Heart left ventricle (tissue), 16 donors: Measurements from ENCODE around the gene DYNAP. TPM values are rescaled to one million over a fixed set of nuclear protein-coding genes. Genes with fewer than 3 reads are reported as not detected.

Experiments
- ATAC-seq, 4 donors: fragments of 200-7000 bp; cut with Tn5 transposase; one replicate each; pipeline ENCODE4 v1.9.1; 2020 to 2022; ENCODE audit warnings: moderate library complexity in 4 of 4, mild to moderate bottlenecking in 3 of 4, moderate number of reproducible peaks in 1 of 4
- DNase-seq, 5 donors: peaks; one replicate each; pipeline ENCODE4 v3.0.0-alpha.2; 2020
- H3K27ac ChIP-seq, 12 donors: fragments of 200-600 bp; sonication (generic) in 4 of 12; one replicate each; pipeline versions ENCODE4 v1.5.0 to v1.8.0; 2016 to 2022; ENCODE audit warnings: mild to moderate bottlenecking in 2 of 12
- H3K27me3 ChIP-seq, 9 donors: fragments of 200-600 bp; sonication (generic) in 2 of 9; one replicate each; pipeline versions ENCODE4 v1.5.1 to v1.8.0; 2016 to 2022; ENCODE audit warnings: mild to moderate bottlenecking in 3 of 9
- H3K36me3 ChIP-seq, 9 donors: fragments of 200-600 bp; sonication (generic) in 2 of 9; one replicate each; pipeline versions ENCODE4 v1.5.0 to v1.8.0; 2018 to 2022; ENCODE audit warnings: mild to moderate bottlenecking in 2 of 9
- H3K4me1 ChIP-seq, 12 donors: fragments of 200-600 bp; sonication (generic) in 4 of 12; one replicate each; pipeline versions ENCODE4 v1.5.0 to v1.8.0; 2016 to 2022; ENCODE audit warnings: mild to moderate bottlenecking in 3 of 12
- H3K4me3 ChIP-seq, 12 donors: fragments of 200-600 bp; sonication (generic) in 4 of 12; one replicate each; pipeline versions ENCODE4 v1.5.0 to v1.8.0; 2017 to 2022; ENCODE audit warnings: mild to moderate bottlenecking in 9 of 12, moderate library complexity in 4 of 12
- H3K9me3 ChIP-seq, 12 donors: fragments of 200-600 bp; sonication (generic) in 4 of 12; one replicate each; pipeline versions ENCODE4 v1.5.0 to v1.8.0; 2016 to 2022; ENCODE audit warnings: mild to moderate bottlenecking in 1 of 12
- POLR2A ChIP-seq, 2 donors: fragments of 450-650 bp; IDR thresholded peaks; one replicate each; pipeline ENCODE4 v1.6.1; 2017; ENCODE audit warnings: antibody characterized with exemption in 2 of 2, mild to moderate bottlenecking in 2 of 2, moderate library complexity in 2 of 2
- WGBS, 4 donors: extraction: QIAGEN DNeasy Blood & Tissue Kit in 2 of 4; methylation state at CpG; one replicate each; pipeline versions ENCODE4 v1.1.5 to v1.1.7; 2013 to 2018; 5-methylcytosine and 5-hydroxymethylcytosine counted together
- intact Hi-C, 10 donors: fragments of 100-400 bp; cut with DNase I; formaldehyde crosslinking; loops; one replicate each; pipeline versions ENCODE4 v1.11.1 to v1.14.2; 2022
- polyA plus RNA-seq, 2 donors: library from polyadenylated mRNA; stranded (reverse); fragments of 200-250 nt; gene quantifications; one replicate each; pipeline ENCODE4 v1.2.3, GENCODE V29; 2013
- total RNA-seq, 9 donors: library from RNA; depleted of rRNA in 2 of 9; stranded (reverse); fragments of >200 nt in 2 of 9; fragmentation: NEBNext Ultra II Directional in 3 of 9; extraction: Animal tissue kit (Norgen Biotek cat#: 25700) in 3 of 9; gene quantifications; one replicate each; pipeline versions ENCODE4 v1.1.0 to v1.2.4, GENCODE V29; 2016 to 2023
- TF ChIP-seq, protein P1 (sequence below), 12 donors: fragments of 200-600 bp; sonication (generic) in 4 of 12; IDR thresholded peaks; one replicate each; pipeline versions ENCODE4 v1.5.0 to v1.8.0; 2018 to 2022; ENCODE audit warnings: antibody characterized with exemption in 12 of 12, mild to moderate bottlenecking in 5 of 12
- donor health status: ischemic (EF 13 %, LVEDD 7.1; RV severe dilation, severe dysfunction).
- donor health status: healthy with polysubstance abuse.
- donor health status: DM: no; HTN: yes; CAD: no.
- donor health status: DM: no; HTN: no; CAD: no.
- donor health status: ischemic (EF 25% LVEDD 6.9; RV normal size, moderate dysfunction).
- donor health status: ischemic (EF 25% LVEDD 5.7; RV mildly dilated, moderate dysfunction).
- donor health status: healthy.
- donor health status: DM: yes; HTN: yes; CAD: no.
- donor health status: ischemic (EF 35%, LVEDD 5.7; RV mildly dilated, moderate dysfunction).
- donor health status: nonischemic (EF 11% LVEDD 7.7; RV severe dilation, severe dysfunction).
- donor health status: DM: yes; HTN: yes; CAD: no.
- donor health status: PGD.
- donor health status: ischemic (EF 29% LVEDD 5.4; RV normal size, mild dysfunction).
- donor health status: nonischemic (EF 23%, LVEDD 6.1; RV moderate dilation, normal function).

DYNAP gene
- total and polyA plus RNA-seq, 11 donors = not detected

DNA sequence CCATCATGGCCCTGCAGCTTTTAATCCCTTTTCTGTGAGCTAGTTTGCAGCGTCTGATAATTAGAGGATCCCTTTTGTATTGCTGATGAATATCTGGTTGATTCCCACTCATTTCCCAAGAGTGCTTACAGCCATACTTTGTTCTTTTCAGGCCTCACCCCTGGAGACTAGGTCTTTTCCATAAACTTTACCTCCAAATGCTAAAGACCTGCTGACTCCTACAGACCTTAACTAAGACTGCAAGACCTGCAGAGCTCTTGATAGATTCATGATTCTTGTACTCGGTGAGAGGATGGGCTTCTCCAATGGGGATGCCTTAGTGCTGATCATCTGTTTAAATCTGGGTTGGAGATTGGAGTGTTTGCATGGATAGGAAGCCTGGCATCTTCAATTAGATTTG lies 33.1 kb upstream of the DYNAP start:
- Histone ChIP-seq H3K4me3 (no peak overlapping the region), H3K27ac (no peak overlapping the region), H3K36me3 (no peaks in the 10 kb centered on the region), H3K4me1 (no peaks in the 10 kb centered on the region), H3K27me3 (no peaks in the 10 kb centered on the region), H3K9me3 (no peaks in the 10 kb centered on the region)
- DNase-seq (no peak), ATAC-seq (no peak)
- no peak for TF ChIP-seq POLR2A (IDR thresholded peaks at IDR 0.05)
- TF ChIP-seq, protein P1, sequence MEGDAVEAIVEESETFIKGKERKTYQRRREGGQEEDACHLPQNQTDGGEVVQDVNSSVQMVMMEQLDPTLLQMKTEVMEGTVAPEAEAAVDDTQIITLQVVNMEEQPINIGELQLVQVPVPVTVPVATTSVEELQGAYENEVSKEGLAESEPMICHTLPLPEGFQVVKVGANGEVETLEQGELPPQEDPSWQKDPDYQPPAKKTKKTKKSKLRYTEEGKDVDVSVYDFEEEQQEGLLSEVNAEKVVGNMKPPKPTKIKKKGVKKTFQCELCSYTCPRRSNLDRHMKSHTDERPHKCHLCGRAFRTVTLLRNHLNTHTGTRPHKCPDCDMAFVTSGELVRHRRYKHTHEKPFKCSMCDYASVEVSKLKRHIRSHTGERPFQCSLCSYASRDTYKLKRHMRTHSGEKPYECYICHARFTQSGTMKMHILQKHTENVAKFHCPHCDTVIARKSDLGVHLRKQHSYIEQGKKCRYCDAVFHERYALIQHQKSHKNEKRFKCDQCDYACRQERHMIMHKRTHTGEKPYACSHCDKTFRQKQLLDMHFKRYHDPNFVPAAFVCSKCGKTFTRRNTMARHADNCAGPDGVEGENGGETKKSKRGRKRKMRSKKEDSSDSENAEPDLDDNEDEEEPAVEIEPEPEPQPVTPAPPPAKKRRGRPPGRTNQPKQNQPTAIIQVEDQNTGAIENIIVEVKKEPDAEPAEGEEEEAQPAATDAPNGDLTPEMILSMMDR (IDR thresholded peaks at IDR 0.05) = no peak
- WGBS, 4 donors = 61 to 81% (median 74%) methylated on average over 2 of the region's 2 CpGs
- intact Hi-C loops = loop anchor here in 8 of 10 donors (2.0 to 10.0 kb wide), 5 partner anchors 113 to 427 kb away; no protein-coding TSS in a partner anchor

DNA sequence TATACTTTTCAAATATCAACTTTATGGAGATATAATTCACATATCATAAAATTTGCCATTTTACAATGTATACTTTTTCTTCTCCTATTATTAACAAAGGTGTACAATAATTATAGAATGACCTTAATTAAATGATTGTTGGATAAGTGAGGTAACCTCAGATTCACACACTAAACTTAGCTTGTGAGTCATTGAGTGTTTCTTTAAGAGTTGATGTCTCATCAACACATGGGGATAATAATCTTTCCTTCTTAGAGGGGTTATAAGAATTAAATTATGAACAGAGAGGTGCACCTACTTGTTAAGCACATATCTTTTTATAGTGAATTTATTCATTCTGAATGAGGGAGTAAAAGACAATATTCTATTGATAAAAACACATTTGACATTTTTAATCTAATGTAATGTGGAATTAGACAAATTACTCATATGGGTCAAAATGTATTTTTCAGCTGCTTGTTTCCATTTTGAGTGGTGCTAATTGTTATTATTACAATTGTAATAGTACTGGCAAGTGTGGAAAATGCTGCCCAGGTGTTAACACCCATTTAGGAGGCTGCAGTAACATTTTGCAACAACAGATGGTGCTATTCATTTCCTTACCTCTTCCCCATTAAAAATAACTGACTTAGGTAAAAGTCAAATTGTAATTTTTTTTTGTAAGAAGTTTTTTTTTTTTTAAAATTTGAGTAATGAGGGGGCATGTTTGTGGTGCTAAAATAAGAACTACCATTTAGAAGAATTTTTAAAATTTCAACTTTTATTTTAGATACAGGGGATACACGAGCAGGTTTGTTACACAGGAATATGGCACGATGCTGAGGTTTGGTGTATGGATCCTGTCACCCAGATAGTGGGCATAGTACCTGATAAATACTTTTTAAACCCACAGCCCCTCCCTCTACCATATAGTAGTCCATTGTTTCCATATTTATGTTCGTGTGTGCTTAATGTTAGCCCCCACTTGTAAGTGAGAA lies 32.1 kb upstream of the DYNAP start:
- H3K27ac ChIP-seq = no peak overlapping the region
- intact Hi-C loops = loop anchor here in 8 of 10 donors (2.0 to 10.0 kb wide), 5 partner anchors 112 to 426 kb away; no protein-coding TSS in a partner anchor
- TF ChIP-seq, protein P1 (IDR thresholded peaks at IDR 0.05) = peak; percentile 42 to 67 (median 54)
- no peak for TF ChIP-seq POLR2A (IDR thresholded peaks at IDR 0.05)
- H3K9me3 ChIP-seq = no peaks in the 10 kb centered on the region
- H3K36me3 ChIP-seq = no peaks in the 10 kb centered on the region
- ATAC-seq (no peak), DNase-seq (no peak)
- no peaks in the 10 kb centered on the region for H3K4me1 ChIP-seq
- no peaks in the 10 kb centered on the region for H3K27me3 ChIP-seq
- H3K4me3 ChIP-seq = no peak overlapping the region
- WGBS, 4 donors = 84 to 92% (median 90%) methylated on average over 3 of the region's 3 CpGs

DNA sequence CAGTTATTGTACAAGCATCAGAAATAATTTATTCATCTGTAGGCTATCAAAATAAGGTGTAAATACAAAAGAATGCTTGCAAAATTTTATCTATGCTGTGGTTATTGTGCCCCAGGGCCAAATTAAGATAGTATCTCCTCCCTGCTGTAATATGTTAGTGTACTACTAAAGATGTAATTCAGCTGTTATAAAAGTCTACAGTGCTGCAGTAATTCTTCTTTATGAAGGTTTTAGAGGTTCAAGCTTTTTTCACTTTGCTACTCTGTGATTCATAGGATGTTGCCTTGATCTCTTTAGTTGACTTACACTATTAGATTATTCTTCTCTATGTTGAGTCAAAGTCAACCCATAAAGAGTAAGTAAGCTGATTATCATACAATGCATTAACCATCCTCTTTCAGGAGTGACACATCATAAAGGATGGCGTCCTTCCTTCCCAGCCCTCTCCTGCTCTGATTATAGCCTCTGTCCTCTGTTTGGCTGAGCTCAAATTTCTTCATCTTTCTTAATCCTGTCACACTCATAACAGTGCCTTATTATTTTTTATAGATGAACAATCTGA lies 29.3 kb upstream of the DYNAP start:
- TF ChIP-seq, protein P1 (IDR thresholded peaks at IDR 0.05) = no peak
- TF ChIP-seq POLR2A (IDR thresholded peaks at IDR 0.05) = no peak
- 69 to 74% (median 71%) methylated on average over 1 of the region's 1 CpG for WGBS, 4 donors

DNA sequence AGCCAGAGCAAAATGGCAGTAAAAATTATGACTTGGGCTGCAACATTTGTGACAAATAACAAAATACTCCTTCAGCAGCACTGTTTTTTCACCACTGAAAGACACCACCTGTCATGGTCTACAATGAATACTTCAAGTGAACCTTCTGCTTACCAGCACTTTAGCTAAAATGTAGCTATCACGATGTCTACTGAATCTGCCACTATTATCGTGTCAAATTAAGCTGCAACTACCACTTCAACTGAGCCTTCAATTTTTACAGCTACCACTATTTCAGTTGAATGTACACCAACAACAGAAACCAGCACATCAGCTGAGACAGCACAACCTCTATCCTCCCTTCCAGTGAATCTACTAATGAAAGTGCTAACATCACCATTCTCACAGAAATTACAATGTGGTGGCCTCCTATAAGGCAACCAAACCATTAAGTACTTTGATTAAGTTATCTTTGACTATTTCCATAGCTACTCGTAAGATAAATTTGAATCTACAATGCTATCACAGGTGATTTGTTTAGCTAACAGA lies 10.8 kb upstream of the DYNAP start:
- Histone ChIP-seq H3K4me3 (no peak overlapping the region), H3K4me1 (no peaks in the 10 kb centered on the region), H3K9me3 (no peaks in the 10 kb centered on the region), H3K36me3 (no peaks in the 10 kb centered on the region), H3K27me3 (peaks cover 0 to 11% (median 0%) of the 10 kb centered on the region in 9 donors), H3K27ac (no peak overlapping the region)
- ATAC-seq (no peak), DNase-seq (no peak)
- intact Hi-C loops = no loop called here
- TF ChIP-seq POLR2A (IDR thresholded peaks at IDR 0.05) = no peak
- TF ChIP-seq, protein P1 (IDR thresholded peaks at IDR 0.05) = no peak
- 84 to 93% (median 85%) methylated on average over 3 of the region's 3 CpGs for WGBS, 4 donors

More for the DNA sequence above, 29.3 kb upstream of the DYNAP start:
- Histone ChIP-seq H3K36me3 (no peaks in the 10 kb centered on the region), H3K9me3 (no peaks in the 10 kb centered on the region), H3K27me3 (no peaks in the 10 kb centered on the region), H3K4me3 (no peak overlapping the region), H3K27ac (no peak overlapping the region), H3K4me1 (no peaks in the 10 kb centered on the region)
- no peak for ATAC-seq
- no peak for DNase-seq
- intact Hi-C loops = loop anchor here in 1 of 10 donors (5.0 kb wide), 1 partner anchor 421 kb away; no protein-coding TSS in a partner anchor
